ENCODE data around the gene PITPNM3. TPM values are rescaled to one million over a fixed set of nuclear protein-coding genes. Genes with fewer than 3 reads are reported as not detected.

Gene PITPNM3
- total and polyA plus RNA-seq, 2 of the 8 experiments (the other 6 are each of a cell fraction or from before 2014, with no cell fraction given) = 1.7 to 3.1 TPM

DNA sequence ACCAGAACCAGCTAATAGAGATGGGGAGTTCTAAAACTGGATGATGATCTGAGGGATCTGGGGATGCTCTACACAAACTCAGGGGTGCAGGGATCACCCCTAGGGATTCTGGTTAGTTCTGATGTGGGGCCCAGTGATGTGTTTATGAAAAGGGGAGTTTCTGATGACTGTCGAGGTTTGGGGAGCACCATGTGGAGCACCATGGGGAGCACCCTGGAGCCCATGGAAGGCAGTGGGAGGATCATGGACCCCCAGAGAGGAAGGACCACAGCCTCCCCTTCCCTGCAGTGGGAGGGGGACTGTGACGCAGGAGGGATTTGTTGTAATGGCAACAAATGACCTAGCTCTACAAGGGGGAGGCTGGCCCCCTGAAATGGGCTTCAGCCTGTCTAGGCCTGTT, 93.7 kb downstream of the PITPNM3 start:
- H3K56ac ChIP-seq (replicated peaks; ENCODE audit: insufficient read length, low read depth, low read length) = no peak overlapping the region
- peak overlapping the region; percentile 32 for H3K4ac ChIP-seq (replicated peaks; ENCODE audit: insufficient read length, low read depth, low read length)
- ChIA-PET CTCF (ENCODE audit: partially characterized antibody) (interaction anchor here (0.7 to 8.3 kb wide), 7 partner anchors 8 to 186 kb away, joined by 3 to 68 read pairs (median 3); no protein-coding TSS in a partner anchor), POLR2A (ENCODE audit: partially characterized antibody) (interaction anchor here (0.7 to 7.4 kb wide), 7 partner anchors 8 to 97 kb away, joined by 3 to 34 read pairs (median 4); partner anchors contain the start of gene PIMREG)
- no peaks in the 10 kb centered on the region for H3K23me2 ChIP-seq (ENCODE audit: low read depth, low read length)
- DNase-seq (ENCODE audit: low read depth in 1 of 2, low spot score in 2 of 2) (no peak), FAIRE-seq (no peak)
- no peak overlapping the region for H3K9ac ChIP-seq (replicated peaks in 1 of 4; ENCODE audit: extremely low read depth in 1 of 4, low read depth in 3 of 4, low read length in 3 of 4)
- no peak overlapping the region; the same call in 1 of the 2 replicates for H3K18ac ChIP-seq (ENCODE audit: extremely low read depth, low read length)
- no peak for TF ChIP-seq KDM1A (IDR thresholded peaks at IDR 0.05; ENCODE audit: borderline replicate concordance, low read length)
- TF ChIP-seq, protein P1, sequence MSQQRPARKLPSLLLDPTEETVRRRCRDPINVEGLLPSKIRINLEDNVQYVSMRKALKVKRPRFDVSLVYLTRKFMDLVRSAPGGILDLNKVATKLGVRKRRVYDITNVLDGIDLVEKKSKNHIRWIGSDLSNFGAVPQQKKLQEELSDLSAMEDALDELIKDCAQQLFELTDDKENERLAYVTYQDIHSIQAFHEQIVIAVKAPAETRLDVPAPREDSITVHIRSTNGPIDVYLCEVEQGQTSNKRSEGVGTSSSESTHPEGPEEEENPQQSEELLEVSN (IDR thresholded peaks at IDR 0.05) = no peak
- WGBS, 2 experiments (ENCODE audit: extremely low coverage in 1 of 2, insufficient coverage in 1 of 2, insufficient read length in 1 of 2, insufficient replicate concordance in 2 of 2, low coverage in 1 of 2, low lambda C conversion rate in 2 of 2, missing lambda C conversion rate in 1 of 2) = 81% methylated on average over 2 of the region's 2 CpGs; no CpG with 5 or more reads in 1 of the 2 experiments
- no peaks in the 10 kb centered on the region for H3K79me1 ChIP-seq (ENCODE audit: low read depth, low read length)
- no peak overlapping the region for H2BK20ac ChIP-seq (ENCODE audit: low read length)
- no peak overlapping the region for H2BK120ac ChIP-seq (replicated peaks; ENCODE audit: low read depth, low read length)
- H4K20me1 ChIP-seq (replicated peaks in 1 of 2; ENCODE audit: control insufficient read depth in 1 of 2, insufficient read depth in 2 of 2, low read length in 2 of 2) = no peaks in the 10 kb centered on the region
- peaks cover 4 to 24% (median 17%) of the 10 kb centered on the region in 4 experiments for H3K4me1 ChIP-seq (replicated peaks in 1 of 4; ENCODE audit: control insufficient read depth in 3 of 4, insufficient read depth in 4 of 4, low read length in 3 of 4)
- H2AFZ ChIP-seq (ENCODE audit: low read length) = no peak overlapping the region
- H3K9me3 ChIP-seq (ENCODE audit: insufficient read depth in 2 of 2, low read depth in 1 of 2, low read length in 1 of 2) = no peaks in the 10 kb centered on the region
- H3K36me3 ChIP-seq (ENCODE audit: control insufficient read depth in 2 of 4, insufficient read depth in 4 of 4, low read length in 3 of 4) = no peaks in the 10 kb centered on the region
- 0 out of 4 replicates have a peak overlapping the region, but pooled peaks of 1 of the 2 experiments have one; percentile 32 for H3K4me2 ChIP-seq (ENCODE audit: insufficient read depth in 1 of 2, low read depth in 2 of 2, low read length in 2 of 2)
- H3K4me3 ChIP-seq (ENCODE audit: extremely low read depth in 1 of 4, insufficient read depth in 2 of 4, low read depth in 3 of 4, low read length in 4 of 4) = no peak overlapping the region
- H2BK5ac ChIP-seq (ENCODE audit: low read depth, low read length) = no peak overlapping the region
- H3K27me3 ChIP-seq (replicated peaks in 1 of 4; ENCODE audit: control insufficient read depth in 3 of 4, extremely low read depth in 1 of 4, insufficient read depth in 3 of 4, low read length in 3 of 4) = no peaks in the 10 kb centered on the region; a peak in 2 of 7 replicates
- H2AK5ac ChIP-seq (ENCODE audit: low read depth, low read length) = no peak overlapping the region
- peak overlapping the region; percentile 70 for H4K91ac ChIP-seq (replicated peaks; ENCODE audit: insufficient read length, low read length)
- no peaks in the 10 kb centered on the region for H3K79me2 ChIP-seq (ENCODE audit: control insufficient read depth in 1 of 2, insufficient read depth in 2 of 2, low read length in 2 of 2)
- no peak overlapping the region for H3K23ac ChIP-seq (ENCODE audit: insufficient read length)
- H4K5ac ChIP-seq (ENCODE audit: insufficient read length, low read depth, low read length) = no peak overlapping the region
- H2BK15ac ChIP-seq (ENCODE audit: low read length) = peak overlapping the region; percentile 88; the same call in 1 of the 2 replicates
- H3K14ac ChIP-seq (ENCODE audit: insufficient read length) = no peak overlapping the region
- H2BK12ac ChIP-seq (ENCODE audit: low read depth, low read length) = no peak overlapping the region
- no peak overlapping the region; the same call in 1 of the 2 replicates for H3K27ac ChIP-seq (ENCODE audit: low read depth, low read length)
- no peak overlapping the region for H4K8ac ChIP-seq (ENCODE audit: extremely low read depth, insufficient read depth, low read length)
